SK-N-MC (cell line): ENCODE data around the gene ARMC6.

Source experiments
- EZH2 ChIP-seq: fragments of 200-600 bp; sonication (generic); IDR thresholded peaks from one replicate; pipeline ENCODE4 v1.6.1; 2017; ENCODE audit warnings: antibody characterized with exemption
- POLR2AphosphoS5 ChIP-seq: IDR thresholded peaks from 2 replicates; pipeline ENCODE4 v1.6.1; 2012; ENCODE audit warnings: mild to moderate bottlenecking, low read depth, low read length, borderline replicate concordance

DNA sequence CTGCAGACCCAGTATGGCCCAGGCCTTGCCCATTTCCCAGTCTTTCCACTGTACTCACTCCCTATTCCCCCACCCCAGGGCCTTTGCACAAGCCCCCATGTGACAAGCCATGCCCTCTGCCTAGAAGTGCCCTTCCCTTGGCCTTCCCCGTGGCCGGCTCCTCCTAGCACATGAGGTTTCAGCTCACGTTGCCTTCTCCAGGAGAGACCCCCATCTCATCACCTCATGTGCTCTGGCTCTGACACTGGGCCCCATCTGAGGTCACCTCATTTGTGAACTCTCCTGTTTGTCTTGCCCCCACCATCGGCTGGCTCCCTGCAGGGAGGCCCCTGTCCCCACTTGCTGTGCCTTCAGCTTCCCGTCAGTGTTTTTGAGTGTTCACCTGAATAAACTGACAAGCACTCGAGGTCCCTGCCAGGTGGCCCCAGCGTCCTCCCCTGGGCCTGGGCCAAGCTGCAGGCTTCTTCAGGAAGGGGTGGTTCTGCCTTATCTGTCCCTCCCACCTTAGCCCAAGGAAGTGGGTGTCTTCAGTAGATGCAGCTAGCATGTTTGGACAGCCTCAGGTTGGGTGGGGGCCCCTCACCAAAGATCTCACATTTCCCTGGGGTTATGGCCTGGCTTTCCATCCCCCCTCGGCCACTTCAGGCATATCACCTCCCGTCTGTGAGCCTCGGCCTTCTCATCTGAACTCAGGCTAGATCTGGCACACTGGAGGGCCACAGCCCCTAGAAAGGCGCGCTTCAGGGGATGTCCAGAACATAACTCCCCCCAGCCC lies 26.6 kb downstream of the ARMC6 start:
- TF ChIP-seq EZH2 (no peak), POLR2AphosphoS5 (no peak)
